ENCODE measurements around the gene S100A2. TPM values are rescaled to one million over a fixed set of nuclear protein-coding genes. Genes with fewer than 3 reads are reported as not detected.

The S100A2 gene
- total RNA-seq = 0.29 and 2.3 TPM in 2 replicates

GRCh38 chr1:153565529-153566374 is at the start of gene S100A2:
Gene S100A2, minus strand, starts transcription at chr1:153565844. Its CDS starts 1,967 bp downstream, at chr1:153563877.

GRCh38 chr1:153612755-153613331 is 47.2 kb upstream of the S100A2 start, which contains the start of gene S100A16:
Gene S100A16, minus strand, starts transcription at chr1:153613137. Its CDS starts 4,986 bp downstream, at chr1:153608151.

GRCh38 chr1:153548722-153549688 is 16.6 kb downstream of the S100A2 start, which contains the start of gene S100A3:
Gene S100A3, minus strand, starts transcription at chr1:153549258. Its CDS starts 773 bp downstream, at chr1:153548485.

GRCh38 chr1:153545067-153546055 is 20.3 kb downstream of the S100A2 start, which contains the start of gene S100A4:
Gene S100A4, minus strand, starts transcription at chr1:153545806. Its CDS starts 1,012 bp downstream, at chr1:153544794.

GRCh38 chr1:153540394-153541361 is 25.0 kb downstream of the S100A2 start, which contains the start of gene S100A5:
Gene S100A5, minus strand, starts transcription at chr1:153540934. Its CDS starts 743 bp downstream, at chr1:153540191.

GRCh38 chr1:153535242-153536011 is 30.2 kb downstream of the S100A2 start, which contains the start of gene S100A6:
Gene S100A6, minus strand, starts transcription at chr1:153535991. Its CDS starts 652 bp downstream, at chr1:153535339.

Other genes starting within 250 kb of the S100A2 start
- gene PGLYRP4, start 217.0 kb downstream of the S100A2 start, total RNA-seq = not detected in 2 replicates
- gene S100A9, start 208.0 kb downstream of the S100A2 start, total RNA-seq = not detected in 2 replicates
- gene S100A12, start 190.2 kb downstream of the S100A2 start, total RNA-seq = not detected in 2 replicates
- not detected in 2 replicates for gene S100A8, start 174.8 kb downstream of the S100A2 start, total RNA-seq
- not detected in 2 replicates for gene S100A7A, start 149.3 kb downstream of the S100A2 start, total RNA-seq
- not detected in 2 replicates for gene S100A7, start 105.2 kb downstream of the S100A2 start, total RNA-seq
- gene S100A6, start 29.9 kb downstream of the S100A2 start, total RNA-seq = 1,090 and 1,431 TPM in 2 replicates
- 1.4 TPM in 1 of 2 replicates, not detected in the other for gene S100A5, start 24.9 kb downstream of the S100A2 start, total RNA-seq
- gene S100A4, start 20.0 kb downstream of the S100A2 start, total RNA-seq = 45.3 and 54.9 TPM in 2 replicates
- 5.8 and 15.8 TPM in 2 replicates for gene S100A3, start 16.6 kb downstream of the S100A2 start, total RNA-seq
- gene S100A16, start 47.3 kb upstream of the S100A2 start, total RNA-seq = 807 and 927 TPM in 2 replicates
- not detected in 2 replicates for gene S100A14, start 50.5 kb upstream of the S100A2 start, total RNA-seq
- gene S100A13, start 61.7 kb upstream of the S100A2 start, total RNA-seq = 262 and 338 TPM in 2 replicates
- gene S100A1, start 62.6 kb upstream of the S100A2 start, total RNA-seq = not detected in 2 replicates
- 36.0 and 43.8 TPM in 2 replicates for gene CHTOP, start 68.2 kb upstream of the S100A2 start, total RNA-seq
- 71.8 and 89.7 TPM in 2 replicates for gene SNAPIN, start 92.9 kb upstream of the S100A2 start, total RNA-seq
- gene ILF2, start 105.1 kb upstream of the S100A2 start, total RNA-seq = 266 and 297 TPM in 2 replicates
- 4.4 and 6.1 TPM in 2 replicates for gene NPR1, start 112.8 kb upstream of the S100A2 start, total RNA-seq
- gene INTS3, start 162.2 kb upstream of the S100A2 start, total RNA-seq = 26.5 and 27.6 TPM in 2 replicates
- 5.8 and 8.7 TPM in 2 replicates for gene SLC27A3, start 209.6 kb upstream of the S100A2 start, total RNA-seq